GM12891 (cell line): ENCODE measurements around the gene ARHGEF4.

Source experiments
- DNase-seq: peaks from one replicate; pipeline ENCODE4 v3.0.0; 2011; ENCODE audit warnings: low spot score; ENCODE audit not compliant: insufficient read length
- FAIRE-seq: peaks from 2 replicates; lab custom pipeline; 2011; peaks lifted over from hg19 to GRCh38; lab: Jason Lieb, UNC
- PAX5 ChIP-seq: IDR thresholded peaks from 2 replicates; pipeline ENCODE4 v1.6.1; 2011; ENCODE audit warnings: low read length, moderate library complexity, mild to moderate bottlenecking; ENCODE audit not compliant: insufficient read depth, severe bottlenecking
- POLR2A ChIP-seq: IDR thresholded peaks from 2 replicates; pipeline ENCODE4 v1.6.1; 2011; ENCODE audit warnings: low read depth, low read length, control low read depth
- POLR2AphosphoS5 ChIP-seq: IDR thresholded peaks from 2 replicates; pipeline ENCODE4 v1.6.1; 2011; ENCODE audit warnings: low read depth, low read length, control low read depth
- POU2F2 ChIP-seq: IDR thresholded peaks from 2 replicates; pipeline ENCODE4 v1.6.1; 2011; ENCODE audit warnings: low read depth, mild to moderate bottlenecking, control low read depth, low read length, moderate library complexity
- SPI1 ChIP-seq: IDR thresholded peaks from 2 replicates; pipeline ENCODE4 v1.6.1; 2011; ENCODE audit warnings: low read depth, low read length, control low read depth
- TAF1 ChIP-seq: IDR thresholded peaks from 2 replicates; pipeline ENCODE4 v1.6.1; 2011; ENCODE audit warnings: low read depth, low read length, control low read depth

Gene ARHGEF4

GRCh38 chr2:130840506-130840905 lies 3.8 kb downstream of the ARHGEF4 start:
- TF ChIP-seq SPI1: no peak
- FAIRE-seq (no peak), DNase-seq (no peak)

GRCh38 chr2:130841741-130842365 lies 5.1 kb downstream of the ARHGEF4 start:
- FAIRE-seq (no peak), DNase-seq (no peak)
- TF ChIP-seq PAX5 (no peak), TAF1 (no peak), POLR2AphosphoS5 (no peak), POLR2A (no peak), SPI1 (no peak), POU2F2 (no peak)

- FAIRE-seq (no peak), DNase-seq (no peak)
- TF ChIP-seq TAF1: no peak
- TF ChIP-seq PAX5: no peak
- TF ChIP-seq POLR2AphosphoS5: no peak
Observed at GRCh38 chr2:130842770-130843169, 6.1 kb downstream of the ARHGEF4 start.

GRCh38 chr2:130843321-130843985 lies 6.7 kb downstream of the ARHGEF4 start:
- no peak for DNase-seq
- no peak for FAIRE-seq

GRCh38 chr2:130844161-130844560 lies 7.4 kb downstream of the ARHGEF4 start:
- FAIRE-seq (no peak), DNase-seq (no peak)
- no peak for TF ChIP-seq POU2F2
- no peak for TF ChIP-seq POLR2A
- no peak for TF ChIP-seq TAF1
- no peak for TF ChIP-seq SPI1
- TF ChIP-seq POLR2AphosphoS5: no peak

More at GRCh38 chr2:130843321-130843985, 6.7 kb downstream of the ARHGEF4 start:
- no peak for TF ChIP-seq PAX5
- TF ChIP-seq TAF1: no peak
- no peak for TF ChIP-seq POU2F2
- no peak for TF ChIP-seq POLR2AphosphoS5
- TF ChIP-seq SPI1: no peak
- TF ChIP-seq POLR2A: no peak

GRCh38 chr2:130845505-130846085 lies 8.9 kb downstream of the ARHGEF4 start:
- TF ChIP-seq POLR2A (no peak), POU2F2 (no peak), SPI1 (no peak), PAX5 (no peak), TAF1 (no peak), POLR2AphosphoS5 (no peak)
- FAIRE-seq (no peak), DNase-seq (no peak)

GRCh38 chr2:130846233-130846632 lies 9.5 kb downstream of the ARHGEF4 start:
- DNase-seq (no peak), FAIRE-seq (no peak)
- TF ChIP-seq TAF1 (no peak), POU2F2 (no peak), POLR2AphosphoS5 (no peak), SPI1 (no peak), POLR2A (no peak), PAX5 (no peak)

- DNase-seq (no peak), FAIRE-seq (no peak)
- no peak for TF ChIP-seq PAX5
- TF ChIP-seq POU2F2: no peak
- TF ChIP-seq POLR2A: no peak
Observed at GRCh38 chr2:130846686-130847375, 10.1 kb downstream of the ARHGEF4 start.

- TF ChIP-seq POLR2A (no peak), POLR2AphosphoS5 (no peak), SPI1 (no peak), TAF1 (no peak), POU2F2 (no peak)
- FAIRE-seq (no peak), DNase-seq (no peak)
Observed at GRCh38 chr2:130847776-130848525, 11.2 kb downstream of the ARHGEF4 start.
